SH-SY5Y (cell line): Measurements from ENCODE around the gene HSPB9.

ENCODE experiments used
- GATA2 ChIP-seq: IDR thresholded peaks from 2 replicates; pipeline ENCODE4 v1.6.1; 2011; ENCODE audit warnings: mild to moderate bottlenecking, low read depth, low read length
- GATA3 ChIP-seq: IDR thresholded peaks from 2 replicates; pipeline ENCODE4 v1.6.1; 2011; ENCODE audit warnings: low read depth, mild to moderate bottlenecking, low read length, moderate library complexity

DNA sequence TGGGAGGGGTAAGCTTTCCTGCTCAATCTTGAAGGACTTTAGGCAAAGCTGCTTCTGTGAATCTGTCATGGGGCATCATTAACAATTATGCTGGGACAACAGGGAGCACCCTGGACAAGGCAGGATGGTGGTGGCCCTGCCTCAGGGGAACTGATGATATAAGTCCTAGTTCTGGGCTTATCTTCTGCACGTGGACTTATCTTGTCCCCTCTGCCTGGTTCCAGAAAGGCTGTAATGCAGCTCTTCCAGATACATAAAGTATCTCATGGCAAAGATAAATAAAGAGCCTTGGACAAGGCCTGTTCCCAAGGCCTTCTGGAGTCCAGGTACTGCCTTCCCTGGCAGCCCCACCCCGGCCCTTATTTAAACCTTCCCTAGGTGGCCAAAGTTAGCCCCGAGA lies 18.3 kb upstream of the HSPB9 start:
- TF ChIP-seq GATA2 (no peak), GATA3 (no peak)
